Raji (cell line): Measurements from ENCODE around the gene ZNF708.

Experiments
- POLR2A ChIP-seq: IDR thresholded peaks from 2 replicates; pipeline ENCODE4 v1.6.1; 2011; ENCODE audit warnings: low read depth, low read length, control low read depth; ENCODE audit not compliant: insufficient read depth

The ZNF708 gene

GRCh38 chr19:21264416-21264815 is 64.8 kb downstream of the ZNF708 start:
- no peak for TF ChIP-seq POLR2A

GRCh38 chr19:21260164-21260847 is 68.9 kb downstream of the ZNF708 start:
- TF ChIP-seq POLR2A: no peak

- TF ChIP-seq POLR2A: no peak
Observed at GRCh38 chr19:21256722-21257121, 72.5 kb downstream of the ZNF708 start.
